Mesothelial cell of epicardium (in vitro differentiated cells): ENCODE measurements around the gene MINDY4B. TPM values are rescaled to one million over a fixed set of nuclear protein-coding genes. Genes with fewer than 3 reads are reported as not detected.

Source experiments
- DNase-seq, 2 experiments: peaks; one replicate each; pipeline ENCODE4 v3.0.0; 2021; ENCODE audit warnings: low spot score in 2 of 2; ENCODE audit not compliant: unreplicated experiment in 2 of 2
- H3K27ac Mint-ChIP-seq: 2 replicates; pipeline ENCODE4 v1.8.0; 2021; ENCODE audit warnings: mixed read lengths
- H3K27me3 Mint-ChIP-seq: 2 replicates; pipeline ENCODE4 v1.8.0; 2021; ENCODE audit warnings: low read depth, mixed read lengths
- H3K36me3 Mint-ChIP-seq: 2 replicates; pipeline ENCODE4 v1.8.0; 2021; ENCODE audit warnings: mixed read lengths
- H3K4me1 Mint-ChIP-seq: 2 replicates; pipeline ENCODE4 v1.8.0; 2021; ENCODE audit warnings: mixed read lengths
- H3K4me3 Mint-ChIP-seq: 2 replicates; pipeline ENCODE4 v1.8.0; 2021; ENCODE audit warnings: mild to moderate bottlenecking, moderate library complexity, mixed read lengths
- H3K9me3 Mint-ChIP-seq: 2 replicates; pipeline ENCODE4 v1.8.0; 2021; ENCODE audit warnings: mixed read lengths
- total RNA-seq: library from RNA; stranded (reverse); gene quantifications from 3 replicates; pipeline ENCODE4 v1.2.1, GENCODE V29; 2021
- TF ChIP-seq, protein P1 (sequence below): fragments of 200-600 bp; sonication (generic); IDR thresholded peaks from one replicate; pipeline ENCODE4 v1.5.0; 2021; ENCODE audit warnings: antibody characterized with exemption; ENCODE audit not compliant: unreplicated experiment

Gene MINDY4B
- total RNA-seq, 1 donor from 2014 or later: not detected

DNA sequence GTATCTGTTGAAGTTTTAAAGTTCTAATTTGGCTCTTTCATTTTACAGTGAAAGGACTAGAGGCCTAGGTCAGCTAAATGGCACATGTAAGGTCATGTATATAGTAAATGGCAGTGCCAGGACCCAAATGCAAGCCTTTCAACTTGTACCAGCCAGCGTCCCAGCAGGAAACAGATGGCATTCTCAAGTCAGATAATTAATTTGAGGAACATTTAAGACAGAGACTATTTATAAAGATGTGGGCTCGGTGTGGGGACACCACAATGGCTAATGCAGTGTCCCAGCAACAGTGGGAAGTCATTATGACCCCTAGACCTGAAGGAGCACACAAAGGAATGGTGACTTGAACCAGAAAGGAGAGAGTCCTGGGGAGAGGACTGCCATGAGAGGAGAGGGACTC lies 6.1 kb downstream of the MINDY4B start:
- H3K36me3 Mint-ChIP-seq: no peaks in the 10 kb centered on the region
- no peaks in the 10 kb centered on the region for H3K9me3 Mint-ChIP-seq
- no peak overlapping the region for H3K27ac Mint-ChIP-seq
- TF ChIP-seq, protein P1, sequence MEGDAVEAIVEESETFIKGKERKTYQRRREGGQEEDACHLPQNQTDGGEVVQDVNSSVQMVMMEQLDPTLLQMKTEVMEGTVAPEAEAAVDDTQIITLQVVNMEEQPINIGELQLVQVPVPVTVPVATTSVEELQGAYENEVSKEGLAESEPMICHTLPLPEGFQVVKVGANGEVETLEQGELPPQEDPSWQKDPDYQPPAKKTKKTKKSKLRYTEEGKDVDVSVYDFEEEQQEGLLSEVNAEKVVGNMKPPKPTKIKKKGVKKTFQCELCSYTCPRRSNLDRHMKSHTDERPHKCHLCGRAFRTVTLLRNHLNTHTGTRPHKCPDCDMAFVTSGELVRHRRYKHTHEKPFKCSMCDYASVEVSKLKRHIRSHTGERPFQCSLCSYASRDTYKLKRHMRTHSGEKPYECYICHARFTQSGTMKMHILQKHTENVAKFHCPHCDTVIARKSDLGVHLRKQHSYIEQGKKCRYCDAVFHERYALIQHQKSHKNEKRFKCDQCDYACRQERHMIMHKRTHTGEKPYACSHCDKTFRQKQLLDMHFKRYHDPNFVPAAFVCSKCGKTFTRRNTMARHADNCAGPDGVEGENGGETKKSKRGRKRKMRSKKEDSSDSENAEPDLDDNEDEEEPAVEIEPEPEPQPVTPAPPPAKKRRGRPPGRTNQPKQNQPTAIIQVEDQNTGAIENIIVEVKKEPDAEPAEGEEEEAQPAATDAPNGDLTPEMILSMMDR: no peak
- peaks cover 13% of the 10 kb centered on the region for H3K4me1 Mint-ChIP-seq
- no peak overlapping the region for H3K4me3 Mint-ChIP-seq
- no peak for DNase-seq
- H3K27me3 Mint-ChIP-seq: peaks cover 12% of the 10 kb centered on the region

DNA sequence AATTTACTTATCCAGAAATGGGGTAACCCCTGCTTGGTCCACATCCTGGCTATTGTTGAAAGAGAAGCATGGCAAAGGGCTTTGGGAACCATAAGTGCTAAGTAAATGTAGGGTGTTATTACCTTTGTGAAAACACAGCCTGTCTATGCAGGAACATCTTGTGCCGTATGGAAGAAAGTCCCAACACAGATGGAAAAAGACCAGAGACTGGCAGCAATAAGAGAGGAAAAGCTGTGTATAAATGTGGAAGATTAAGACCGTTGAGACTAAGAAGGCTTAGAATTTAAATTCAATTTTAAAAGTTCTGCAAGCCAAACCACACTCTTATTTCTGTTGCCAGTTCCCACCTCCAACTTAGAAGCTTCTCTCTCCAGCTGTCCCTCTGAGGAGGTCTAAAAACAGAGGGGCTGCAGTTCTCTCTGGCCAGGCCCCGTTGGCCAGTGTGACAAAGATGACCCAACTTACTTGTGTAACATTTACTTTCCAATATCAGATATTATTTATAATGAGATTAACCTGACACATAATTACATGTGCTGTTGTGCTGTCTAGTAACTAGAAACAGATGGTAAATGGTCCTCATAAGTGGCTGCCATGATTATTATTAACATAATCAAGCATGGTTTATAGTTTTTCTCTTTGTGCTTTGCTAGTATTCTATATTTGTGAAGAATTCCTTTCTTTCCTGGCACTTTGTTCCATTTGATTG lies 7.0 kb downstream of the MINDY4B start:
- Mint-ChIP-seq H3K4me3 (no peak overlapping the region), H3K27ac (no peak overlapping the region), H3K27me3 (peaks cover 12% of the 10 kb centered on the region), H3K9me3 (no peaks in the 10 kb centered on the region), H3K4me1 (peaks cover 6% of the 10 kb centered on the region), H3K36me3 (no peaks in the 10 kb centered on the region)
- TF ChIP-seq, protein P1: no peak
- no peak for DNase-seq

DNA sequence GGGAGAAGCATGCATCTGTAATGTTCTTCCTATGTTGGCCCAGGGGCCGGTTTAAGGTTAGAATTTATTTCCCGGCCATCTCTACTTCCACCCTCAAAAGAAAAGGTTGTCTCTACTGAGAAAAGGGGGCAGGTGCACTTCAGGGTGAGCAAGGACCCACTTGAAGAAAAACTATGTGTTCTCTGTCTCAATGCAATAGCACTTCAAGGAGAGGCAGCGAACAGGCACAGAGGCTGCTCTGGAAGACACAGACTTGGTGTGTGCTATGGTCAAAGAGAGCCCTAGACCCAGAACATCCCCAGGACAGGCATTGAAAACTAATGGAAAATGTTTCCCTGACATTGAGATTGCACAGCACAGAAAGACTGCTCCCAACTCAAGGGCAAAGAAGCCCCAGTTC lies 7.6 kb downstream of the MINDY4B start:
- Mint-ChIP-seq H3K9me3 (no peaks in the 10 kb centered on the region), H3K4me1 (no peaks in the 10 kb centered on the region), H3K27me3 (peaks cover 12% of the 10 kb centered on the region), H3K27ac (no peak overlapping the region), H3K4me3 (no peak overlapping the region), H3K36me3 (no peaks in the 10 kb centered on the region)
- TF ChIP-seq, protein P1: no peak
- no peak for DNase-seq

DNA sequence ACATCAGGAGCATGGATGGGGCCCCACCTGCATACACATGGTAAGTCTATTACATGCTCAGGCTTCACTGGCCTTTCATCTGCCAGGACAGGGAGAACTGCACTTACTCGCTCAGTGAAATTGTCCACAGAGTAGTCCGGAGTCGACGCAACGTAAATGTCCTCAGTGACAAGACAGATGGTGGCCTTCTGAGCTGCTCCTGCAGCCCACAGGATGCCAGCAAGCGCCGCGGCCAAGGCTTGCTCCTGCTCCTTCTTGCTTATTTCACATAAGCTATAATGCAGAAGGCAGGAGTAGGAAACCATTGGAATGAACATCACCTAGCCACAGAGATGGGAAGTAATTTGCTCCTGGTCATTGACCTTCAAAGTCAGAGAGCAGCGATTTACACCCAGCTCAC lies 14.4 kb downstream of the MINDY4B start:
- Mint-ChIP-seq H3K9me3 (peaks cover 15% of the 10 kb centered on the region), H3K36me3 (no peaks in the 10 kb centered on the region), H3K4me3 (no peak overlapping the region), H3K27ac (no peak overlapping the region), H3K4me1 (no peaks in the 10 kb centered on the region), H3K27me3 (peaks cover 5% of the 10 kb centered on the region)
- TF ChIP-seq, protein P1: no peak
- DNase-seq: no peak

DNA sequence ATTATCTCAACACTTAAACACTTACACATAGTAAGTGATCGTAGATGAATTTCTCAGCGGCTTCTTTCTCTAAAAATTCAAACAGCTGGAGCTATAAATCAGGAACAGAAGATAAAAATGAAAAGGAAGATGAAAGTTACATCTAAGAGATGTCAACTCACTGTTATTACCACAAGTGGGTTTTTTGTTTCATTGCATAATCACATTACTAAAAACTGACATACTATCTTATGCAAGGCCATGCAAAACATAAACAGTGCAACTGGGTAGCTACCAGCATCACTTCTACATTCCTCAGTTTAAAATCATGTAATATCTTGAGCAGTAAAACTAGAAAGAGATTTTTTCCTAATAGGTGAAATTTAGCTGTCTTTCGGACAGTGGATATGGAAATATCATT lies 14.9 kb downstream of the MINDY4B start:
- Mint-ChIP-seq H3K4me3 (no peak overlapping the region), H3K36me3 (no peaks in the 10 kb centered on the region), H3K27me3 (peaks cover 7% of the 10 kb centered on the region), H3K9me3 (peaks cover 15% of the 10 kb centered on the region), H3K4me1 (no peaks in the 10 kb centered on the region), H3K27ac (no peak overlapping the region)
- no peak for DNase-seq
- TF ChIP-seq, protein P1: no peak
